ENCODE results near the gene FBXW8.

DNA sequence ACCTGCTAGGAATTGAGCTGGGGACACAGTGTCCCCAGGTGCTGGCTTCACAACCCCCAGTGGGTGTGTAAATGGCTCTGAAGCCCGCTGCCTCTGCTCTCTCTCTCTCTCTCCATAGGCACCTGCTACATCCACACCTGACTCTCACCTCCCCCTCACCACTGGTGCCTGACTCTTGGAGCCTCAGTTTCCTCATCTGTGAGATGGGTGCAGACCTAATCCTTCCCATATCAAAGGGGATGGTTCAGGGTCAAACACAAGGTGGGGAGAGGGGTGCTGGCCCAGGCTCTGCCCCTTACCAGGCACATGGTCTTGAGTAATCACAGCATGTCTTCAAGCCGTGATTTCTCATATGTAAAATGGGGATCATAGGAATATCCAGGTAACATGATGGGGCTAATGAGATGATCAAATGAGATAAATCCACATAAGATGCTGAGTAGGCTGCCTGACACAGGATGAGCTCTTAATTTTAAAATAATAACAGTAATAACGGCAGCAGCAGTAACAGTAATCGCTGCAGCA lies 150.9 kb downstream of the FBXW8 start:
- TF ChIP-seq POLR2A (IDR thresholded peaks at IDR 0.05; ENCODE audit: low read length) = no peak
- TF ChIP-seq GATA1 (IDR thresholded peaks at IDR 0.05; ENCODE audit: low read depth, low read length) = no peak
